ENCODE measurements around the gene PALMD. TPM values are rescaled to one million over a fixed set of nuclear protein-coding genes. Genes with fewer than 3 reads are reported as not detected.

The PALMD gene
- total and polyA plus RNA-seq, 2 of the 8 experiments (the other 6 are each of a cell fraction or from before 2014, with no cell fraction given): not detected

DNA sequence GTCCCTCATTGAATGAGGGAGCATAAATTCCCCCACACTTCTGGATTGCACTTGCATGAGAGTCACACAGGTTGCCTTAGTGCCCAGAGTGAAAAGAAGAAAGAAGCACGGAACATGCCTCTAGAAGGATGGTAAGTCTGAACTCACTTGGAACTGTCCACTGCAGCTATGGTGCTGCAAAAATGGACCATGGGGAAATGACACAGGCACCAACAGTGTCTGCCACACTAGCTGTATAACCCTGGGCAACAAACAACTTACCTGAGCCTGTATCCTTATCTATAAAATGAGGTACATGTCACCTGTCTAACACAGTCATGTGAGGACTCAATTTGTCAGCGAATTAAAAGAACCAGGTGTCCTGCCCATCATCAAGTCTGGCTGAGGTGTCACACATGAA lies 50.7 kb downstream of the PALMD start:
- no peaks in the 10 kb centered on the region for H3K36me3 ChIP-seq (ENCODE audit: control insufficient read depth in 2 of 4, insufficient read depth in 4 of 4, low read length in 3 of 4)
- H2AFZ ChIP-seq (ENCODE audit: low read length): no peak overlapping the region
- H3K9me3 ChIP-seq (ENCODE audit: insufficient read depth in 2 of 2, low read depth in 1 of 2, low read length in 1 of 2): peaks cover 2% of the 10 kb centered on the region in 2 experiments; a peak in 1 of 4 replicates
- no peak overlapping the region for H2BK5ac ChIP-seq (ENCODE audit: low read depth, low read length)
- no peak overlapping the region for H2BK120ac ChIP-seq (replicated peaks; ENCODE audit: low read depth, low read length)
- H2BK15ac ChIP-seq (ENCODE audit: low read length): no peak overlapping the region
- H2BK12ac ChIP-seq (ENCODE audit: low read depth, low read length): no peak overlapping the region
- H3K14ac ChIP-seq (ENCODE audit: insufficient read length): no peak overlapping the region
- no peak overlapping the region for H3K23ac ChIP-seq (ENCODE audit: insufficient read length)
- no peak overlapping the region for H4K8ac ChIP-seq (ENCODE audit: extremely low read depth, insufficient read depth, low read length)
- H3K4me3 ChIP-seq (ENCODE audit: extremely low read depth in 1 of 4, insufficient read depth in 2 of 4, low read depth in 3 of 4, low read length in 4 of 4): no peak overlapping the region
- H2AK5ac ChIP-seq (ENCODE audit: low read depth, low read length): no peak overlapping the region
- no peak overlapping the region for H3K4me2 ChIP-seq (ENCODE audit: insufficient read depth in 1 of 2, low read depth in 2 of 2, low read length in 2 of 2)
- H3K27me3 ChIP-seq (replicated peaks in 1 of 4; ENCODE audit: control insufficient read depth in 3 of 4, extremely low read depth in 1 of 4, insufficient read depth in 3 of 4, low read length in 3 of 4): no peaks in the 10 kb centered on the region
- FAIRE-seq: no peak
- no peaks in the 10 kb centered on the region for H3K79me2 ChIP-seq (ENCODE audit: control insufficient read depth in 1 of 2, insufficient read depth in 2 of 2, low read length in 2 of 2)
- no peaks in the 10 kb centered on the region for H3K79me1 ChIP-seq (ENCODE audit: low read depth, low read length)
- no peak overlapping the region for H3K18ac ChIP-seq (ENCODE audit: extremely low read depth, low read length)
- H4K91ac ChIP-seq (replicated peaks; ENCODE audit: insufficient read length, low read length): no peak overlapping the region
- H3K9ac ChIP-seq (replicated peaks in 1 of 4; ENCODE audit: extremely low read depth in 1 of 4, low read depth in 3 of 4, low read length in 3 of 4): no peak overlapping the region
- no peaks in the 10 kb centered on the region for H3K4me1 ChIP-seq (replicated peaks in 1 of 4; ENCODE audit: control insufficient read depth in 3 of 4, insufficient read depth in 4 of 4, low read length in 3 of 4)
- ChIA-PET POLR2A (ENCODE audit: partially characterized antibody) (no interaction called here), CTCF (ENCODE audit: partially characterized antibody) (interaction anchor here (0.9 to 2.5 kb wide), 5 partner anchors 10 to 169 kb away, joined by 3 to 16 read pairs (median 4); no protein-coding TSS in a partner anchor)
- H2BK20ac ChIP-seq (ENCODE audit: low read length): no peak overlapping the region
- no peak overlapping the region for H4K5ac ChIP-seq (ENCODE audit: insufficient read length, low read depth, low read length)
- no peaks in the 10 kb centered on the region for H3K23me2 ChIP-seq (ENCODE audit: low read depth, low read length)
- no peaks in the 10 kb centered on the region for H4K20me1 ChIP-seq (replicated peaks in 1 of 2; ENCODE audit: control insufficient read depth in 1 of 2, insufficient read depth in 2 of 2, low read length in 2 of 2)
- H3K27ac ChIP-seq (ENCODE audit: low read depth, low read length): no peak overlapping the region
- H3K4ac ChIP-seq (replicated peaks; ENCODE audit: insufficient read length, low read depth, low read length): no peak overlapping the region
- no peak for TF ChIP-seq EGR1 (IDR thresholded peaks at IDR 0.05; ENCODE audit: borderline replicate concordance, low read depth, low read length)
- TF ChIP-seq POLR2AphosphoS5 (IDR thresholded peaks at IDR 0.05; ENCODE audit: low read depth, low read length): no peak
- no peak for TF ChIP-seq SP1 (IDR thresholded peaks at IDR 0.05; ENCODE audit: low read depth, low read length)
- TF ChIP-seq USF2 (IDR thresholded peaks at IDR 0.05; ENCODE audit: low read length): no peak
- TF ChIP-seq SIRT6 (IDR thresholded peaks at IDR 0.05; ENCODE audit: low read length): no peak
- TF ChIP-seq NANOG (IDR thresholded peaks at IDR 0.05; ENCODE audit: insufficient read depth, low read depth, low read length, poor library complexity, severe bottlenecking): no peak
- no peak for TF ChIP-seq RNF2 (IDR thresholded peaks at IDR 0.05; ENCODE audit: borderline replicate concordance, low read depth, low read length, missing control alignments, poor library complexity, severe bottlenecking)
- no peak for TF ChIP-seq TEAD4 (IDR thresholded peaks at IDR 0.05; ENCODE audit: low read depth, low read length)
- 61% methylated on average over 2 of the region's 2 CpGs; no CpG with 5 or more reads in 1 of the 2 experiments for WGBS, 2 experiments (ENCODE audit: extremely low coverage in 1 of 2, insufficient coverage in 1 of 2, insufficient read length in 1 of 2, insufficient replicate concordance in 2 of 2, low coverage in 1 of 2, low lambda C conversion rate in 2 of 2, missing lambda C conversion rate in 1 of 2)
- H3K56ac ChIP-seq (replicated peaks; ENCODE audit: insufficient read length, low read depth, low read length): no peak overlapping the region
- no peak for DNase-seq (ENCODE audit: low read depth in 1 of 2, low spot score in 2 of 2)
